CD4-positive, alpha-beta T cell treated with Interleukin-10 for 1 hour (primary cell): Measurements from ENCODE around the gene HS6ST2.

Experiments
- DNase-seq: peaks from one replicate; pipeline ENCODE4 v3.0.0-alpha.2; 2020

The HS6ST2 gene

GRCh38 chrX:132668178-132668577, 290.3 kb downstream of the HS6ST2 start:
- DNase-seq, result no peak

- DNase-seq, result no peak
Observed at GRCh38 chrX:132665676-132666075, 292.8 kb downstream of the HS6ST2 start.

GRCh38 chrX:132664273-132664672, 294.2 kb downstream of the HS6ST2 start:
- DNase-seq, result no peak

- DNase-seq, result no peak
Observed at GRCh38 chrX:132662844-132663243, 295.6 kb downstream of the HS6ST2 start.

- DNase-seq, result no peak
Observed at GRCh38 chrX:132657876-132658275, 300.6 kb downstream of the HS6ST2 start.

GRCh38 chrX:132652871-132653270, 305.6 kb downstream of the HS6ST2 start:
- DNase-seq, result no peak

GRCh38 chrX:132651421-132652086, 306.9 kb downstream of the HS6ST2 start:
- DNase-seq, result no peak

GRCh38 chrX:132648895-132649294, 309.5 kb downstream of the HS6ST2 start:
- no peak for DNase-seq

GRCh38 chrX:132639446-132639845, 319.0 kb downstream of the HS6ST2 start:
- no peak for DNase-seq

- DNase-seq, result no peak
Observed at GRCh38 chrX:132638313-132638712, 320.1 kb downstream of the HS6ST2 start.

GRCh38 chrX:132636080-132636479, 322.3 kb downstream of the HS6ST2 start:
- no peak for DNase-seq

GRCh38 chrX:132634521-132634920, 323.9 kb downstream of the HS6ST2 start:
- no peak for DNase-seq

GRCh38 chrX:132631579-132632232, 326.7 kb downstream of the HS6ST2 start:
- DNase-seq, result peak; percentile 35

GRCh38 chrX:132624466-132624865, 334.0 kb downstream of the HS6ST2 start:
- no peak for DNase-seq

- DNase-seq, result no peak
Observed at GRCh38 chrX:132623942-132624341, 334.5 kb downstream of the HS6ST2 start.

GRCh38 chrX:132623300-132623699, 335.1 kb downstream of the HS6ST2 start:
- DNase-seq, result no peak

GRCh38 chrX:132622130-132622529, 336.3 kb downstream of the HS6ST2 start:
- DNase-seq, result no peak

- no peak for DNase-seq
Observed at GRCh38 chrX:132618810-132619209, 339.6 kb downstream of the HS6ST2 start.

GRCh38 chrX:132615391-132616131, 342.9 kb downstream of the HS6ST2 start:
- peak; percentile 44 for DNase-seq

- DNase-seq, result no peak
Observed at GRCh38 chrX:132614297-132614696, 344.1 kb downstream of the HS6ST2 start.

- DNase-seq, result no peak
Observed at GRCh38 chrX:132613801-132614200, 344.6 kb downstream of the HS6ST2 start.

- peak; percentile 17 for DNase-seq
Observed at GRCh38 chrX:132612821-132613564, 345.4 kb downstream of the HS6ST2 start.

GRCh38 chrX:132610536-132610935, 347.9 kb downstream of the HS6ST2 start:
- no peak for DNase-seq
